Upper lobe of left lung (tissue), 4 donors: ENCODE measurements around the gene GSTT4.

Source experiments
- EP300 ChIP-seq, 4 donors: sonication (generic); formaldehyde crosslinking; IDR thresholded peaks; one replicate each; pipeline ENCODE4 v1.5.1; 2017; ENCODE audit warnings: antibody characterized with exemption in 4 of 4, control low read depth in 2 of 4
- POLR2A ChIP-seq, 4 donors: fragments of 450-650 bp; IDR thresholded peaks; one replicate each; pipeline ENCODE4 v1.5.1; 2016 to 2017; ENCODE audit warnings: antibody characterized with exemption in 4 of 4, mild to moderate bottlenecking in 2 of 4
- POLR2AphosphoS5 ChIP-seq, 2 donors: sonication (generic); formaldehyde crosslinking; IDR thresholded peaks; one replicate each; pipeline ENCODE4 v1.5.1; 2017; ENCODE audit warnings: antibody characterized with exemption in 2 of 2
- TF ChIP-seq, protein P1 (sequence below), 6 experiments: fragments of 450-650 bp in 4 of 6; fragments of 200-600 bp in 2 of 6; sonication (generic) in 2 of 6; IDR thresholded peaks; one replicate each; pipeline ENCODE4 v1.5.1; 2016 to 2019; ENCODE audit warnings: antibody characterized with exemption in 6 of 6

- no peak for TF ChIP-seq POLR2A (IDR thresholded peaks at IDR 0.05)
- TF ChIP-seq, protein P1, sequence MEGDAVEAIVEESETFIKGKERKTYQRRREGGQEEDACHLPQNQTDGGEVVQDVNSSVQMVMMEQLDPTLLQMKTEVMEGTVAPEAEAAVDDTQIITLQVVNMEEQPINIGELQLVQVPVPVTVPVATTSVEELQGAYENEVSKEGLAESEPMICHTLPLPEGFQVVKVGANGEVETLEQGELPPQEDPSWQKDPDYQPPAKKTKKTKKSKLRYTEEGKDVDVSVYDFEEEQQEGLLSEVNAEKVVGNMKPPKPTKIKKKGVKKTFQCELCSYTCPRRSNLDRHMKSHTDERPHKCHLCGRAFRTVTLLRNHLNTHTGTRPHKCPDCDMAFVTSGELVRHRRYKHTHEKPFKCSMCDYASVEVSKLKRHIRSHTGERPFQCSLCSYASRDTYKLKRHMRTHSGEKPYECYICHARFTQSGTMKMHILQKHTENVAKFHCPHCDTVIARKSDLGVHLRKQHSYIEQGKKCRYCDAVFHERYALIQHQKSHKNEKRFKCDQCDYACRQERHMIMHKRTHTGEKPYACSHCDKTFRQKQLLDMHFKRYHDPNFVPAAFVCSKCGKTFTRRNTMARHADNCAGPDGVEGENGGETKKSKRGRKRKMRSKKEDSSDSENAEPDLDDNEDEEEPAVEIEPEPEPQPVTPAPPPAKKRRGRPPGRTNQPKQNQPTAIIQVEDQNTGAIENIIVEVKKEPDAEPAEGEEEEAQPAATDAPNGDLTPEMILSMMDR (IDR thresholded peaks at IDR 0.05): no peak
- no peak for TF ChIP-seq EP300 (IDR thresholded peaks at IDR 0.05)
- TF ChIP-seq POLR2AphosphoS5 (IDR thresholded peaks at IDR 0.05): no peak
Measured at GRCh38 chr22:24003887-24004286, 1.4 kb downstream of the GSTT4 start.
